Thymus (tissue), 11 donors: ENCODE results near the gene ZMYND19. TPM values are rescaled to one million over a fixed set of nuclear protein-coding genes. Genes with fewer than 3 reads are reported as not detected.
"Not testable (repeated sequence)": the region's sequence is repeated elsewhere in the genome, so short reads cannot be mapped to it uniquely, and the experiment has no call there.

Experiments
- DNase-seq, 9 donors: peaks; one replicate each; pipeline ENCODE4 v3.0.0-alpha.2; 2013; ENCODE audit warnings: low spot score in 9 of 9, low read depth in 6 of 9, missing footprints in 1 of 9
- H3K27ac ChIP-seq, 2 donors: one replicate each; pipeline ENCODE4 v1.5.1; 2013; ENCODE audit warnings: control low read depth in 1 of 2, low read depth in 1 of 2, low read length in 1 of 2, mild to moderate bottlenecking in 1 of 2, moderate library complexity in 1 of 2
- H3K27me3 ChIP-seq, 2 donors: one replicate each; pipeline ENCODE4 v1.5.1; 2013; ENCODE audit warnings: low read length in 1 of 2; ENCODE audit not compliant: control insufficient read depth in 2 of 2, insufficient read depth in 1 of 2
- H3K36me3 ChIP-seq, 2 donors: one replicate each; pipeline ENCODE4 v1.5.1; 2013; ENCODE audit warnings: low read length in 1 of 2, mild to moderate bottlenecking in 1 of 2, moderate library complexity in 1 of 2; ENCODE audit not compliant: control insufficient read depth in 2 of 2, insufficient read depth in 2 of 2
- H3K4me1 ChIP-seq, 2 donors: one replicate each; pipeline ENCODE4 v1.5.1; 2013; ENCODE audit warnings: low read length in 2 of 2; ENCODE audit not compliant: control insufficient read depth in 2 of 2, insufficient read depth in 2 of 2
- H3K4me3 ChIP-seq, 2 donors: one replicate each; pipeline ENCODE4 v1.5.1; 2013; ENCODE audit warnings: low read length in 2 of 2, control low read depth in 1 of 2, mild to moderate bottlenecking in 1 of 2
- H3K9me3 ChIP-seq, 2 donors: one replicate each; pipeline ENCODE4 v1.5.1; 2013; ENCODE audit warnings: low read length in 1 of 2, mild to moderate bottlenecking in 1 of 2; ENCODE audit not compliant: control insufficient read depth in 2 of 2, insufficient read depth in 1 of 2
- WGBS: extraction: QIAGEN DNeasy Blood & Tissue Kit; methylation state at CpG from one replicate; pipeline ENCODE4 v1.1.7; 2013; 5-methylcytosine and 5-hydroxymethylcytosine counted together
- polyA plus RNA-seq: library from polyadenylated mRNA; stranded (reverse); fragments of 200-250 nt; gene quantifications from one replicate; pipeline ENCODE4 v1.2.3, GENCODE V29; 2013
- total RNA-seq: library from RNA; stranded (reverse); fragments of 120-200 nt; gene quantifications from one replicate; pipeline ENCODE4 v1.2.4, GENCODE V29; 2013
- donor health status: healthy.

ZMYND19 gene
- total and polyA plus RNA-seq, 2 donors = 20.7 to 20.9 TPM

DNA sequence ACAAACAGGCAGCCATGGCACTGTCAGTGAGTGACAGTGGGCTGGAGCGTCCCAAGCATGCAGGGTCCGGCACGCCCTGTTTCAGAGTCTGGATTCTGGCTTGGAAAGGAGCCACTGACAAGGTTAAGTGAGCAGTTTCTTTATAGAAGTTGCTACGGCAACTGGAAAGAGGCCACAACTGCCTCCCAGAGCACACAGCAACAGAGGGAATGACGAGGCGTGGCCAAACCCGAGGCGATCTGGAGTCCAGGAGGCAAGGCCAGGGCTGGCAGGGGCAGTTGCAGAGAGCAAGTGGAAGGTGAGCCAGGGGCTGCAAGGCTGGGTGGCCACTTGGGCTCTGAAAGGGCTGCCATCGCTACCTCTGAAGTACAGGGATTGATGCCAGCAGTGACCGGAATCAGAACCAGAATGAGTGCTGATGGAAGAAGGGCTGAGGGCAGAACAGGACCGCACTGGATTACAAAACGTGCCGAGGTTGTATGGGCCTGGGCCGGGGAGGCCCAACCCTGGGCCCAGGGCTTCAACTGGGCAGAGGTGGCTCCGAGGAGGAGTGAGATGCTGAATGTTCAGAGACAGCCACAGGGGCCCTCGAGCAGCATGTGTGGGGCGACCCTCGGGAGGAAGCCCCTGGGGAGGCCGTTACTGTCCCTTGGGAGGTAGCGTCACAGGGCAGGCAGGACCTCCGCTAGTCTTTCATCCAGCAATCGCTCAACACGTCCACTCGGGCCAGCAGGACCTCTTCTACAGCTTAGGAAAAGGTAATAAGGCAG lies 34.1 kb downstream of the ZMYND19 start:
- DNase-seq = no peak
- 97% methylated on average over 24 of the region's 24 CpGs for WGBS
- no peaks in the 10 kb centered on the region for H3K27me3 ChIP-seq

GRCh38 chr9:137555179-137555578 lies 35.1 kb downstream of the ZMYND19 start:
- H3K27ac ChIP-seq = no peak overlapping the region
- no peak for DNase-seq
- 97% methylated on average over 10 of the region's 10 CpGs for WGBS
- no peak overlapping the region for H3K4me3 ChIP-seq
- H3K27me3 ChIP-seq = no peaks in the 10 kb centered on the region
- no peaks in the 10 kb centered on the region for H3K9me3 ChIP-seq
- H3K4me1 ChIP-seq = peaks cover 1 to 14% of the 10 kb centered on the region in 2 donors
- H3K36me3 ChIP-seq = peaks cover 29 to 34% of the 10 kb centered on the region in 2 donors

More for the DNA sequence above, 34.1 kb downstream of the ZMYND19 start:
- Histone ChIP-seq H3K9me3 (no peaks in the 10 kb centered on the region), H3K4me3 (no peak overlapping the region), H3K4me1 (peaks cover 0 to 12% of the 10 kb centered on the region in 2 donors), H3K27ac (peak overlapping the region; percentile 39 to 51), H3K36me3 (peaks cover 29 to 34% of the 10 kb centered on the region in 2 donors)

DNA sequence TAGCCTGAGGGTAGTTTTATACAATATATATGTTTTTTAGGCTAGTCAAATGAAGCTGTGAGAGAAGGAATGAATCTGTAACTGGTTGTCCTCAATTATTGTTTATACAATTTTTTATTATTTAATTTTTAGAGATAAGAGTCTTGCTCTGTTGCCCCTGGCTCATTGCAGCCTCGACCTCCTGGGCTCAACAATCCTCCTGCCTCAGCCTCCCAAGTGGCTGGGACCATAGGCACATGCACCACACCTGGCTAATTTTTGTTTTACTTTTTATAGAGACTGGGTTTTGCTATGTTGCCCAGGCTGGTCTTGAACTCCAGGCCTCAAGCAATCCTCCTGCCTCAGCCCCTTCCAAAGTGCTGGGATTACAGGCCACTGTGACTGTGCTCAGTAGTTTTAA lies 36.0 kb downstream of the ZMYND19 start:
- peaks cover 29 to 30% of the 10 kb centered on the region in 2 donors for H3K36me3 ChIP-seq
- peaks cover 8 to 21% of the 10 kb centered on the region in 2 donors for H3K4me1 ChIP-seq
- H3K4me3 ChIP-seq = no peak overlapping the region
- H3K27ac ChIP-seq = no peak overlapping the region
- WGBS = 100% methylated on average over 1 of the region's 1 CpG
- H3K9me3 ChIP-seq = no peaks in the 10 kb centered on the region
- no peak for DNase-seq
- no peaks in the 10 kb centered on the region for H3K27me3 ChIP-seq

- WGBS = 97% methylated on average over 10 of the region's 10 CpGs
- H3K36me3 ChIP-seq = peaks cover 29 to 30% of the 10 kb centered on the region in 2 donors
- H3K27me3 ChIP-seq, H3K4me3 ChIP-seq, DNase-seq, H3K9me3 ChIP-seq, H3K27ac ChIP-seq: not testable (repeated sequence)
- H3K4me1 ChIP-seq = peaks cover 8 to 21% of the 10 kb centered on the region in 2 donors
Measured at GRCh38 chr9:137553654-137554053, 36.7 kb downstream of the ZMYND19 start.

- Histone ChIP-seq H3K36me3 (peaks cover 20 to 25% of the 10 kb centered on the region in 2 donors), H3K27ac (peak overlapping the region; percentile 66 to 93), H3K4me1 (peaks cover 8 to 21% of the 10 kb centered on the region in 2 donors), H3K9me3 (no peaks in the 10 kb centered on the region), H3K4me3 (peak overlapping the region; percentile 60 to 83), H3K27me3 (no peaks in the 10 kb centered on the region)
- DNase-seq = peak in 3 of 9 donors; percentile 14 to 56 (median 24)
- 21% methylated on average over 58 of the region's 58 CpGs for WGBS
Measured at GRCh38 chr9:137552022-137552768, 38.1 kb downstream of the ZMYND19 start.

DNA sequence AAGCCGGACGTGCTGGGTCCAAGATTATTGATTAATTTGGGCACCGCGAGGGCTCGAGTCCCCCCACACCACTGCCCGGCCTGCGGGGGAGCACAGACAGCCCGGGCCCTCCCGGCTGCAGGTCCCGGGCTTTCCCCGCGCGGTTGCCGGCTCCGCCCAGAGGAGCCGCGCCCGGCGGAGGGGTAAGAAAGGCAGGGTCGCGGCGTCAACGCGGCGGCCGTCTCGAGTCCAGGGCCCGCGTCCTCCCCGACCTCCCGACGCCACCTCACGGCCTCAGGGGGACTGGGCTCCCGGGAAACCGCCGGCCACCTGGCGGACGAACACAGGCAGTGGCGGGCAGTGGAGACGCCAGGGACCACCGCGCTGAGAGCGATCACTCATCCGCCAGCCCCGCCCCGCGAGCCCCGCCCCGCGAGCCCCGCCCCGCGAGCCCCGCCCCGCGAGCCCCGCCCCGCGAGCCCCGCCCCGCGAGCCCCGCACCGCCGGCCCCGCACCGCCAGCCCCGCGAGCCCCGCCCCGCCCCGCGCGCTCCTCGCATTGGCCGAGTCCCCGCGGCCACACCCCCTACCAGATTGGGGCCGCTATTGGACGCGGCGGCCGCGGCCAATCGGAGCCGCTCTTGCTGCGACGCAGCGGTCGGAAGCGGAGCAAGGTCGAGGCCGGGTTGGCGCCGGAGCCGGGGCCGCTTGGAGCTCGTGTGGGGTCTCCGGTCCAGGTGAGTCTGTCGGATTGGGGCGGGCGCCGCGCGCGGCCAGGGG lies 38.9 kb downstream of the ZMYND19 start, which contains the start of gene MRPL41:
Gene MRPL41, plus strand, starts transcription at position 616 of the 758 bp plus-strand sequence. CDS start 203 bp downstream, outside the sequence.
- 1% methylated on average over 106 of the region's 106 CpGs for whole genome bisulfite sequencing
- Histone ChIP-seq H3K27ac (peak within 1 kb of the TSS; percentile 66 to 93), H3K36me3 (peaks cover 15 to 20% of the 10 kb centered on the region in 2 donors), H3K27me3 (no peaks in the 10 kb centered on the region), H3K4me3 (peak within 1 kb of the TSS; percentile 60 to 83), H3K9me3 (no peaks in the 10 kb centered on the region), H3K4me1 (peaks cover 8 to 20% of the 10 kb centered on the region in 2 donors)
- DNase-seq = peak in 8 of 9 donors; percentile 31 to 92 (median 80)

DNA sequence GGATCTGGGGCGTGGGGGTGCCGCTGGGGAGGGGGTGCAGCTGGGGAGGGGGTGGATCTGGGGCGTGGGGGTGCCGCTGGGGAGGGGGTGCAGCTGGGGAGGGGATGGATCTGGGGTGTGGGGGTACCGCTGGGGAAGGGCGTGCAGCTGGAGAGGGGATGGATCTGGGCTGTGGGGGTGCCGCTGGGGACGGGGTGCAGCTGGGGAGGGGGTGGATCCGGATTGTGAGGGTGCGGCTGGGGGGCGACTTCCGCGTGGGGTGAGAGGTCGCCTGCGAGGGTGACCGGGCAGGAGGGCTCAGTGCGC lies 39.4 kb downstream of the ZMYND19 start:
- under 1% methylated on average over 17 of the region's 17 CpGs for WGBS
- not testable (repeated sequence) for H3K27me3 ChIP-seq, H3K9me3 ChIP-seq, DNase-seq
- peak overlapping the region; percentile 66 to 91 for H3K27ac ChIP-seq
- peaks cover 8 to 17% of the 10 kb centered on the region in 2 donors for H3K4me1 ChIP-seq
- H3K36me3 ChIP-seq = peaks cover 10 to 15% of the 10 kb centered on the region in 2 donors
- peak overlapping the region; percentile 60 to 83 for H3K4me3 ChIP-seq

DNA sequence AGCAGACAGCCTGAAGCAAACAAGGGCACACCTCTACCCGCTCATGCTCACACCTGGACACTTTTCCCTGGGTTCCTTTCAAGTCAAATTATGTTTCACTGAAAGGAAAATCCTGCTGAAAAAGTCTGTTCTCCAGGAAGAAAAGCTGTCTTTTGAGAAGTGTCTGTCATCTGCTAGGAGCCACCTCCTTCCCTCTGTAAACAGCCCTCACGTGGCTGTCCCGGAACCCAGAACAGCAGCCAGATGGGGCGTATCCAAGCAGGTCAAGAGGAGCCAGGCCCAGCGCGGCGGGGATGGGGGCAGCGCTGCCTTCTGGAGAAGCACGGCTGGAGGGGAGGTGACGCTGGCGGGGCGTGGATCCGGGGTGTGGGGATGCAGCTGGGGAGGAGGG lies 40.1 kb downstream of the ZMYND19 start, which contains the start of gene PNPLA7:
Gene PNPLA7, minus strand, starts transcription at position 172 of the 391 bp plus-strand sequence. CDS start 205 bp downstream, outside the sequence.
- Histone ChIP-seq H3K4me1 (peaks cover 8 to 17% of the 10 kb centered on the region in 2 donors), H3K9me3 (peaks cover 0 to 4% of the 10 kb centered on the region in 2 donors), H3K4me3 (peak within 1 kb of the TSS; percentile 60 to 83), H3K27me3 (no peaks in the 10 kb centered on the region), H3K27ac (peak within 1 kb of the TSS; percentile 66 to 91), H3K36me3 (peaks cover 5 to 9% of the 10 kb centered on the region in 2 donors)
- 3% methylated on average over 13 of the region's 13 CpGs for WGBS
- peak in 7 of 9 donors; percentile 14 to 76 (median 49) for DNase-seq
